ENCODE measurements around the gene SAXO1.

The SAXO1 gene

GRCh38 chr9:18903450-18903849, 129.6 kb downstream of the SAXO1 start:
- no peak for DNase-seq (ENCODE audit: low read depth, low spot score)
- TF ChIP-seq CTCF (IDR thresholded peaks at IDR 0.05; ENCODE audit: low read depth, low read length), result no peak
- in situ Hi-C loops (cut with HindIII; ENCODE audit: low sequenced_read_pairs), result no loop called here
- H3K4me3 ChIP-seq (ENCODE audit: low read depth, low read length), result no peak overlapping the region

GRCh38 chr9:18896531-18897179, 136.4 kb downstream of the SAXO1 start:
- in situ Hi-C loops (cut with HindIII; ENCODE audit: low sequenced_read_pairs), result no loop called here

GRCh38 chr9:18896004-18896403, 137.0 kb downstream of the SAXO1 start:
- in situ Hi-C loops (cut with HindIII; ENCODE audit: low sequenced_read_pairs), result no loop called here
- no peak for TF ChIP-seq CTCF (IDR thresholded peaks at IDR 0.05; ENCODE audit: low read depth, low read length)

More at GRCh38 chr9:18896531-18897179, 136.4 kb downstream of the SAXO1 start:
- no peak for TF ChIP-seq CTCF (IDR thresholded peaks at IDR 0.05; ENCODE audit: low read depth, low read length)
- DNase-seq (ENCODE audit: low read depth, low spot score), result no peak
- H3K4me3 ChIP-seq (ENCODE audit: low read depth, low read length), result no peak overlapping the region

GRCh38 chr9:18893491-18893890, 139.5 kb downstream of the SAXO1 start:
- no peak for TF ChIP-seq CTCF (IDR thresholded peaks at IDR 0.05; ENCODE audit: low read depth, low read length)

More at GRCh38 chr9:18896004-18896403, 137.0 kb downstream of the SAXO1 start:
- no peak overlapping the region for H3K4me3 ChIP-seq (ENCODE audit: low read depth, low read length)
- DNase-seq (ENCODE audit: low read depth, low spot score), result no peak

GRCh38 chr9:18893046-18893445, 140.0 kb downstream of the SAXO1 start:
- in situ Hi-C loops (cut with HindIII; ENCODE audit: low sequenced_read_pairs), result no loop called here
- no peak for TF ChIP-seq CTCF (IDR thresholded peaks at IDR 0.05; ENCODE audit: low read depth, low read length)
- H3K4me3 ChIP-seq (ENCODE audit: low read depth, low read length), result no peak overlapping the region
- no peak for DNase-seq (ENCODE audit: low read depth, low spot score)

More at GRCh38 chr9:18893491-18893890, 139.5 kb downstream of the SAXO1 start:
- DNase-seq (ENCODE audit: low read depth, low spot score), result no peak
- in situ Hi-C loops (cut with HindIII; ENCODE audit: low sequenced_read_pairs), result no loop called here
- no peak overlapping the region for H3K4me3 ChIP-seq (ENCODE audit: low read depth, low read length)

GRCh38 chr9:18891946-18892670, 140.9 kb downstream of the SAXO1 start:
- in situ Hi-C loops (cut with HindIII; ENCODE audit: low sequenced_read_pairs), result no loop called here
- H3K4me3 ChIP-seq (ENCODE audit: low read depth, low read length), result no peak overlapping the region
- TF ChIP-seq CTCF (IDR thresholded peaks at IDR 0.05; ENCODE audit: low read depth, low read length), result no peak
- DNase-seq (ENCODE audit: low read depth, low spot score), result no peak

All from astrocyte of the spinal cord (primary cell).